ENCODE measurements around the gene DPH3.

DNA sequence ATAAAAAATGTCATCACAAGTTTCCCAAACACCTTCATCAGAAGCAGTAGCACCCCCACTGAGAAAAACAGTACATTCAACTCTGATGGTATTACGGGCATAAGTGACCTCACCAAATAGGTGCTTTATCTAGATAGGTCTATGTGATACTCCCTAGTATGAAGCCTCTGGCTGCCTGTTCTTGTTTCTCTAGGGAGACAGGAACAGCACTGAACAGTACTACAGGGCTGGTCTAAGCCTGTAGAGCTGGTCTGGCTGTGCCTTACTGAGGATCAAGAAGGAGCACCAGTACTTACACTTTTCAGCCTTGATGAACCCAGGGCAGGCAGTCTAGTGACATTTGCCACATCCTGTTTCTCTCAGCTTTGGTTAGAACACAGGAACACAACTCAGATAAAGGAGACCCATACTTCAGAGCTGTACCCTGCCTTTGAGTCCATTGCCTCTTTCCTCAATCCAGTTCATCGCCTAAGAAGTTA, 36.2 kb upstream of the DPH3 start:
- TF ChIP-seq, protein P1, sequence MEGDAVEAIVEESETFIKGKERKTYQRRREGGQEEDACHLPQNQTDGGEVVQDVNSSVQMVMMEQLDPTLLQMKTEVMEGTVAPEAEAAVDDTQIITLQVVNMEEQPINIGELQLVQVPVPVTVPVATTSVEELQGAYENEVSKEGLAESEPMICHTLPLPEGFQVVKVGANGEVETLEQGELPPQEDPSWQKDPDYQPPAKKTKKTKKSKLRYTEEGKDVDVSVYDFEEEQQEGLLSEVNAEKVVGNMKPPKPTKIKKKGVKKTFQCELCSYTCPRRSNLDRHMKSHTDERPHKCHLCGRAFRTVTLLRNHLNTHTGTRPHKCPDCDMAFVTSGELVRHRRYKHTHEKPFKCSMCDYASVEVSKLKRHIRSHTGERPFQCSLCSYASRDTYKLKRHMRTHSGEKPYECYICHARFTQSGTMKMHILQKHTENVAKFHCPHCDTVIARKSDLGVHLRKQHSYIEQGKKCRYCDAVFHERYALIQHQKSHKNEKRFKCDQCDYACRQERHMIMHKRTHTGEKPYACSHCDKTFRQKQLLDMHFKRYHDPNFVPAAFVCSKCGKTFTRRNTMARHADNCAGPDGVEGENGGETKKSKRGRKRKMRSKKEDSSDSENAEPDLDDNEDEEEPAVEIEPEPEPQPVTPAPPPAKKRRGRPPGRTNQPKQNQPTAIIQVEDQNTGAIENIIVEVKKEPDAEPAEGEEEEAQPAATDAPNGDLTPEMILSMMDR (IDR thresholded peaks at IDR 0.05) = no peak
- TF ChIP-seq POLR2A (IDR thresholded peaks at IDR 0.05) = no peak
